ENCODE results near the gene CTBS.

Gene CTBS

GRCh38 chr1:84611091-84611490, 36.9 kb upstream of the CTBS start:
- Histone ChIP-seq H3K27me3 (ENCODE audit: insufficient read depth, low read length, poor library complexity, severe bottlenecking) (no peaks in the 10 kb centered on the region), H3K4me3 (ENCODE audit: low read length, poor library complexity, severe bottlenecking) (no peak overlapping the region), H3K9ac (ENCODE audit: low read depth, low read length, poor library complexity, severe bottlenecking) (no peak overlapping the region), H3K36me3 (ENCODE audit: insufficient read depth, low read length) (no peaks in the 10 kb centered on the region), H2AFZ (ENCODE audit: low read length) (no peak overlapping the region), H3K9me2 (replicated peaks; ENCODE audit: low read depth, low read length) (no peaks in the 10 kb centered on the region), H3K79me2 (ENCODE audit: insufficient read depth, low read length) (no peaks in the 10 kb centered on the region), H4K20me1 (ENCODE audit: insufficient read depth, low read length, poor library complexity, severe bottlenecking) (no peaks in the 10 kb centered on the region), H3K4me1 (ENCODE audit: insufficient read depth, low read length, poor library complexity, severe bottlenecking) (no peaks in the 10 kb centered on the region), H3K9me3 (ENCODE audit: insufficient read depth, low read depth, low read length) (0 out of 2 replicates have a peak, but pooled peaks cover 5% of the 10 kb centered on the region), H3K4me2 (ENCODE audit: low read depth, low read length, poor library complexity, severe bottlenecking) (no peak overlapping the region), H3F3A (ENCODE audit: low read depth) (no peaks in the 10 kb centered on the region)
- TF ChIP-seq, protein P1, sequence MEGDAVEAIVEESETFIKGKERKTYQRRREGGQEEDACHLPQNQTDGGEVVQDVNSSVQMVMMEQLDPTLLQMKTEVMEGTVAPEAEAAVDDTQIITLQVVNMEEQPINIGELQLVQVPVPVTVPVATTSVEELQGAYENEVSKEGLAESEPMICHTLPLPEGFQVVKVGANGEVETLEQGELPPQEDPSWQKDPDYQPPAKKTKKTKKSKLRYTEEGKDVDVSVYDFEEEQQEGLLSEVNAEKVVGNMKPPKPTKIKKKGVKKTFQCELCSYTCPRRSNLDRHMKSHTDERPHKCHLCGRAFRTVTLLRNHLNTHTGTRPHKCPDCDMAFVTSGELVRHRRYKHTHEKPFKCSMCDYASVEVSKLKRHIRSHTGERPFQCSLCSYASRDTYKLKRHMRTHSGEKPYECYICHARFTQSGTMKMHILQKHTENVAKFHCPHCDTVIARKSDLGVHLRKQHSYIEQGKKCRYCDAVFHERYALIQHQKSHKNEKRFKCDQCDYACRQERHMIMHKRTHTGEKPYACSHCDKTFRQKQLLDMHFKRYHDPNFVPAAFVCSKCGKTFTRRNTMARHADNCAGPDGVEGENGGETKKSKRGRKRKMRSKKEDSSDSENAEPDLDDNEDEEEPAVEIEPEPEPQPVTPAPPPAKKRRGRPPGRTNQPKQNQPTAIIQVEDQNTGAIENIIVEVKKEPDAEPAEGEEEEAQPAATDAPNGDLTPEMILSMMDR (conservative IDR thresholded peaks at IDR 0.05; ENCODE audit: low read length) = no peak
- TF ChIP-seq EZH2phosphoT487 (IDR thresholded peaks at IDR 0.05; ENCODE audit: borderline replicate concordance) = no peak

- H3F3A ChIP-seq (ENCODE audit: low read depth) = no peaks in the 10 kb centered on the region
- H3K36me3 ChIP-seq (ENCODE audit: insufficient read depth, low read length) = no peaks in the 10 kb centered on the region
- no peak overlapping the region for H3K4me3 ChIP-seq (ENCODE audit: low read length, poor library complexity, severe bottlenecking)
- H3K9ac ChIP-seq (ENCODE audit: low read depth, low read length, poor library complexity, severe bottlenecking) = no peak overlapping the region
- TF ChIP-seq EZH2phosphoT487 (IDR thresholded peaks at IDR 0.05; ENCODE audit: borderline replicate concordance) = no peak
- TF ChIP-seq, protein P1 (conservative IDR thresholded peaks at IDR 0.05; ENCODE audit: low read length) = no peak
- no peak overlapping the region for H3K4me2 ChIP-seq (ENCODE audit: low read depth, low read length, poor library complexity, severe bottlenecking)
- no peaks in the 10 kb centered on the region for H3K9me2 ChIP-seq (replicated peaks; ENCODE audit: low read depth, low read length)
- H3K27me3 ChIP-seq (ENCODE audit: insufficient read depth, low read length, poor library complexity, severe bottlenecking) = no peaks in the 10 kb centered on the region
- H2AFZ ChIP-seq (ENCODE audit: low read length) = no peak overlapping the region
- H4K20me1 ChIP-seq (ENCODE audit: insufficient read depth, low read length, poor library complexity, severe bottlenecking) = no peaks in the 10 kb centered on the region
- H3K4me1 ChIP-seq (ENCODE audit: insufficient read depth, low read length, poor library complexity, severe bottlenecking) = no peaks in the 10 kb centered on the region
- H3K79me2 ChIP-seq (ENCODE audit: insufficient read depth, low read length) = no peaks in the 10 kb centered on the region
- H3K9me3 ChIP-seq (ENCODE audit: insufficient read depth, low read depth, low read length) = peaks cover 15% of the 10 kb centered on the region; the same call in 1 of the 2 replicates
Measured at GRCh38 chr1:84606977-84607376, 32.7 kb upstream of the CTBS start.

GRCh38 chr1:84605157-84605556, 30.9 kb upstream of the CTBS start:
- no peaks in the 10 kb centered on the region for H3K79me2 ChIP-seq (ENCODE audit: insufficient read depth, low read length)
- H3K9ac ChIP-seq (ENCODE audit: low read depth, low read length, poor library complexity, severe bottlenecking) = no peak overlapping the region
- H3K36me3 ChIP-seq (ENCODE audit: insufficient read depth, low read length) = no peaks in the 10 kb centered on the region
- TF ChIP-seq EZH2phosphoT487 (IDR thresholded peaks at IDR 0.05; ENCODE audit: borderline replicate concordance) = no peak
- TF ChIP-seq, protein P1 (conservative IDR thresholded peaks at IDR 0.05; ENCODE audit: low read length) = no peak
- no peaks in the 10 kb centered on the region for H3K9me2 ChIP-seq (replicated peaks; ENCODE audit: low read depth, low read length)
- no peak overlapping the region for H3K4me2 ChIP-seq (ENCODE audit: low read depth, low read length, poor library complexity, severe bottlenecking)
- H3K9me3 ChIP-seq (ENCODE audit: insufficient read depth, low read depth, low read length) = peaks cover 10% of the 10 kb centered on the region; the same call in 1 of the 2 replicates
- no peak overlapping the region for H2AFZ ChIP-seq (ENCODE audit: low read length)
- H4K20me1 ChIP-seq (ENCODE audit: insufficient read depth, low read length, poor library complexity, severe bottlenecking) = no peaks in the 10 kb centered on the region
- no peaks in the 10 kb centered on the region for H3F3A ChIP-seq (ENCODE audit: low read depth)
- no peaks in the 10 kb centered on the region for H3K4me1 ChIP-seq (ENCODE audit: insufficient read depth, low read length, poor library complexity, severe bottlenecking)
- no peak overlapping the region for H3K4me3 ChIP-seq (ENCODE audit: low read length, poor library complexity, severe bottlenecking)
- no peaks in the 10 kb centered on the region for H3K27me3 ChIP-seq (ENCODE audit: insufficient read depth, low read length, poor library complexity, severe bottlenecking)

All from Loucy (cell line).